Measurements from ENCODE around the gene UGT1A7.

Gene UGT1A7

DNA sequence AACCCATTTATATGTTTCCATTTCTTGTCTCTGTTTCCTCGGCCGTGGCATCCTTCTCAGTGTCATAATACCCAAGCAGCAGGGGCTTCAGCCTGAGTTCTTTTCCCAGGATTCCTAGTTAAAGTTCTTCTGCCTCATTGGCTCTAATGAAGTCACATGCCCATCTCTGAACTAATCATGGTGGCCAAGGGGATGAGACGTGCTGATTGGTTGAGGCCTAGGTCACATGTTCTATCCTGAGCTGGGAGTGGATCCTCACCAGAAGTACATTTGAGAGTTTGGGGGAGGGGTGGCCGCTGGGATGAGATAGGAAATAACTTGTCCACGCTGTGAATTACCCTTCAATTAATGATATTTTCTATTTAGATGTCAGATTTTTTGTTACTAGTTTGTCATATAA, 27.2 kb downstream of the UGT1A7 start:
- TF ChIP-seq, protein P1, sequence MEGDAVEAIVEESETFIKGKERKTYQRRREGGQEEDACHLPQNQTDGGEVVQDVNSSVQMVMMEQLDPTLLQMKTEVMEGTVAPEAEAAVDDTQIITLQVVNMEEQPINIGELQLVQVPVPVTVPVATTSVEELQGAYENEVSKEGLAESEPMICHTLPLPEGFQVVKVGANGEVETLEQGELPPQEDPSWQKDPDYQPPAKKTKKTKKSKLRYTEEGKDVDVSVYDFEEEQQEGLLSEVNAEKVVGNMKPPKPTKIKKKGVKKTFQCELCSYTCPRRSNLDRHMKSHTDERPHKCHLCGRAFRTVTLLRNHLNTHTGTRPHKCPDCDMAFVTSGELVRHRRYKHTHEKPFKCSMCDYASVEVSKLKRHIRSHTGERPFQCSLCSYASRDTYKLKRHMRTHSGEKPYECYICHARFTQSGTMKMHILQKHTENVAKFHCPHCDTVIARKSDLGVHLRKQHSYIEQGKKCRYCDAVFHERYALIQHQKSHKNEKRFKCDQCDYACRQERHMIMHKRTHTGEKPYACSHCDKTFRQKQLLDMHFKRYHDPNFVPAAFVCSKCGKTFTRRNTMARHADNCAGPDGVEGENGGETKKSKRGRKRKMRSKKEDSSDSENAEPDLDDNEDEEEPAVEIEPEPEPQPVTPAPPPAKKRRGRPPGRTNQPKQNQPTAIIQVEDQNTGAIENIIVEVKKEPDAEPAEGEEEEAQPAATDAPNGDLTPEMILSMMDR (IDR thresholded peaks at IDR 0.05; ENCODE audit: insufficient read depth, low read length, poor library complexity, severe bottlenecking), result no peak
- no peaks in the 10 kb centered on the region for H3K27me3 ChIP-seq (replicated peaks; ENCODE audit: control insufficient read depth, insufficient read depth, low read length)
- DNase-seq (ENCODE audit: extremely low read depth, insufficient read length), result no peak
- H3K4me3 ChIP-seq (replicated peaks; ENCODE audit: low read depth, low read length), result no peak overlapping the region
- H3K36me3 ChIP-seq (ENCODE audit: control insufficient read depth, insufficient read depth, low read length), result no peaks in the 10 kb centered on the region

DNA sequence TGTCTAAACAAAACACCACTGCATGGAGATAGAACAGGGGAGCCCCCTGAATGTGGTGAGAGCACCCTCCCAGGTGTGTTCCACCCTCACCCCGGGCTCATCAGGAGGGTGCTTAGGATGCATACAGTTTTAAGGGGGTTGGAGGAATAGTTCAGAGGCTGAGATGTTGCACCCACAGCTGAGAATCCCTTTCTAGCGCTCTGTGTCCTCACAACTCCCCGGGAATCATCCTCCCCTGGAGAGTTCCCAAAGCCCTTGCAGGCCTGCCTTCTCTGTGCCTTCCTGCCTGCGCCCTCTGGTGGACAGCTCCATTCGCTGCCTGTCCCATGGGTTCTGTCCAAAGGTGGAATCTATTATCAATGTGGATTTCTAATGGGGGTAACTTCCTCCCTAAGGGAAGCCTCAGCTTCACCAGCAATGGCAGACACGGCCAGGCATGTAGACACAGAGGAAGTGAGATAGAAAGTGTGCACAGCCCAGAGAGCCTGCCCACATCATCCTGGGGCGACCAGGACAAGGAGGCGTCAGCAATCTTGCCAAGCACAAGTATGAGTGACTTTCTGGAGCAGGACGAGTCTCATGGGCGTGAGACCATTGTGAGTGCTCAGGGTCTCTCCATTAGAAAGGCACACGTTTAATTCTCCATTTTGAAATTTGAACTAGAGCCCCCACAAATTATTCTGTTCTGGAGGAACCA, 29.8 kb downstream of the UGT1A7 start:
- Histone ChIP-seq H3K27me3 (replicated peaks; ENCODE audit: control insufficient read depth, insufficient read depth, low read length) (no peaks in the 10 kb centered on the region), H3K4me3 (replicated peaks; ENCODE audit: low read depth, low read length) (no peak overlapping the region), H3K36me3 (ENCODE audit: control insufficient read depth, insufficient read depth, low read length) (no peaks in the 10 kb centered on the region)
- DNase-seq (ENCODE audit: extremely low read depth, insufficient read length), result no peak
- TF ChIP-seq, protein P1 (IDR thresholded peaks at IDR 0.05; ENCODE audit: insufficient read depth, low read length, poor library complexity, severe bottlenecking), result peak; percentile 96

DNA sequence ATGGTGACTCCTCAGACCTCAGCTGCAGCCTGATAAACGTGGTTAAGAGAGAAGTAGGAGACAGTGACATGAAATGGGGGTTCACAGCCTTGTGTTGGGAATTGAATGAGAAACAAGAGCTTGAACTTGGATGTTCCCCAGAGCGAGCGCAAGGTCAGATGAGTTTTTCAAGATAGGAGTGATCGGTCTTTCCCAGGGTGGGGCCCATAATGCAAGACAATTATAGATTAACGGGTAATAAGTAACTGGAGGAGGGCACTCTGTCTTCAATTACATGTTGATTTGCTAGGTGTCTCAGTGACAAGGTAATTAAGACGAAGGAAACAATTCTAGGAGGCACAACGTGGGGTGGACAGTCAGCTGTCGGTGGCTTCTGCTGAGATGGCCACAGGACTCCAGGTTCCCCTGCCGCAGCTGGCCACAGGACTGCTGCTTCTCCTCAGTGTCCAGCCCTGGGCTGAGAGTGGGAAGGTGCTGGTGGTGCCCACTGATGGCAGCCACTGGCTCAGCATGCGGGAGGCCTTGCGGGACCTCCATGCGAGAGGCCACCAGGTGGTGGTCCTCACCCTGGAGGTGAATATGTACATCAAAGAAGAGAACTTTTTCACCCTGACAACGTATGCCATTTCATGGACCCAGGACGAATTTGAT, 31.0 kb downstream of the UGT1A7 start, which contains the start of gene UGT1A5:
Gene UGT1A5, plus strand, starts transcription at position 297 of the 651 bp plus-strand sequence. Its CDS starts 85 bp downstream, at position 382.
- DNase-seq (ENCODE audit: extremely low read depth, insufficient read length), result no peak
- H3K4me3 ChIP-seq (replicated peaks; ENCODE audit: low read depth, low read length), result no peak within 1 kb of the TSS
- H3K36me3 ChIP-seq (ENCODE audit: control insufficient read depth, insufficient read depth, low read length), result no peaks in the 10 kb centered on the region
- H3K27me3 ChIP-seq (replicated peaks; ENCODE audit: control insufficient read depth, insufficient read depth, low read length), result no peaks in the 10 kb centered on the region
- TF ChIP-seq, protein P1 (IDR thresholded peaks at IDR 0.05; ENCODE audit: insufficient read depth, low read length, poor library complexity, severe bottlenecking), result no peak

DNA sequence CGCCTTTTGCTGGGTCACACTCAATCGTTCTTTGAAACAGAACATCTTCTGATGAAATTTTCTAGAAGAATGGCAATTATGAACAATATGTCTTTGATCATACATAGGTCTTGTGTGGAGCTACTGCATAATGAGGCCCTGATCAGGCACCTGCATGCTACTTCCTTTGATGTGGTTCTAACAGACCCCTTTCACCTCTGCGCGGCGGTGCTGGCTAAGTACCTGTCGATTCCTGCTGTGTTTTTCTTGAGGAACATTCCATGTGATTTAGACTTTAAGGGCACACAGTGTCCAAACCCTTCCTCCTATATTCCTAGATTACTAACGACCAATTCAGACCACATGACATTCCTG, 31.5 kb downstream of the UGT1A7 start:
- TF ChIP-seq, protein P1 (IDR thresholded peaks at IDR 0.05; ENCODE audit: insufficient read depth, low read length, poor library complexity, severe bottlenecking), result no peak
- Histone ChIP-seq H3K36me3 (ENCODE audit: control insufficient read depth, insufficient read depth, low read length) (no peaks in the 10 kb centered on the region), H3K27me3 (replicated peaks; ENCODE audit: control insufficient read depth, insufficient read depth, low read length) (no peaks in the 10 kb centered on the region), H3K4me3 (replicated peaks; ENCODE audit: low read depth, low read length) (no peak overlapping the region)
- no peak for DNase-seq (ENCODE audit: extremely low read depth, insufficient read length)

DNA sequence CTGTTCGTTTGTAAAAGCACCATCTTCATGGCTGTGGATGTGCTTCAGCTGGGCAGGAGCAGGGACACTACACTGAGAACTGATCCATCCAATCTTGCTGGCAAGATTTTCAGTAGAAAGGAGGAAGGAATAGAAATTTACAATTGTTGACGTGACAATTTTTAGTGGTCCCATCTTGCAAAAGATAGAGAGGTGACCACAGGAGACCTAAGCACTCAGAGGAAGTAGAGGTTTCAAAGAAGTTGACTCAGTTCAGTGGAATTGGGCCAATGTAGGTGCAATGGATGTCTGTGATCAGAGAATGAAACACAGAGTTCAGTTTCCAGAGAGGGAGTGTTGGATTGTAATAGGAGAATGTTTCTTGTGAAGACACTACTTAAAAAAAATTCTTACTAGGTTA, 32.4 kb downstream of the UGT1A7 start:
- Histone ChIP-seq H3K4me3 (replicated peaks; ENCODE audit: low read depth, low read length) (no peak overlapping the region), H3K36me3 (ENCODE audit: control insufficient read depth, insufficient read depth, low read length) (no peaks in the 10 kb centered on the region), H3K27me3 (replicated peaks; ENCODE audit: control insufficient read depth, insufficient read depth, low read length) (no peaks in the 10 kb centered on the region)
- TF ChIP-seq, protein P1 (IDR thresholded peaks at IDR 0.05; ENCODE audit: insufficient read depth, low read length, poor library complexity, severe bottlenecking), result no peak
- no peak for DNase-seq (ENCODE audit: extremely low read depth, insufficient read length)
